ENCODE data around the gene WIPF3.

DNA sequence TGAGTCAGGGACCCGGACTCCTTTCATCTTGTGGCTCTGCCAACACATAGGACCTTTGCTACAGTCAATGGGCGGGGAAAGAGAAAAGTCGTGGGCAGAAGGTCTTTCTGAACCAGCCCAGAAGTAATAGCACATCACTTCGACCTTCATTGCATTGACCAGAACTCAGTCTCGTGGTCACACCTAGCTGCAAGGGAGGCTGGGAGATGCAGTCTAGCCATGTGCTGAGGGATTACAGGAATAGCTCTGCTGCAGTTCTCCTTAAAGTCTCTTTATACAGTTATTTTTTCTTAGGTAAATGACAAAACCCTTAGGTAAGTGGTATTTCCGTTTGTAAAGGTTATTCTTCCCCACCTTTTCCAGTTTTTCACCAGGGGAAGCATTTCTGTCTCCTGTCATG is 25.4 kb downstream of the WIPF3 start:
- TF ChIP-seq, protein P1, sequence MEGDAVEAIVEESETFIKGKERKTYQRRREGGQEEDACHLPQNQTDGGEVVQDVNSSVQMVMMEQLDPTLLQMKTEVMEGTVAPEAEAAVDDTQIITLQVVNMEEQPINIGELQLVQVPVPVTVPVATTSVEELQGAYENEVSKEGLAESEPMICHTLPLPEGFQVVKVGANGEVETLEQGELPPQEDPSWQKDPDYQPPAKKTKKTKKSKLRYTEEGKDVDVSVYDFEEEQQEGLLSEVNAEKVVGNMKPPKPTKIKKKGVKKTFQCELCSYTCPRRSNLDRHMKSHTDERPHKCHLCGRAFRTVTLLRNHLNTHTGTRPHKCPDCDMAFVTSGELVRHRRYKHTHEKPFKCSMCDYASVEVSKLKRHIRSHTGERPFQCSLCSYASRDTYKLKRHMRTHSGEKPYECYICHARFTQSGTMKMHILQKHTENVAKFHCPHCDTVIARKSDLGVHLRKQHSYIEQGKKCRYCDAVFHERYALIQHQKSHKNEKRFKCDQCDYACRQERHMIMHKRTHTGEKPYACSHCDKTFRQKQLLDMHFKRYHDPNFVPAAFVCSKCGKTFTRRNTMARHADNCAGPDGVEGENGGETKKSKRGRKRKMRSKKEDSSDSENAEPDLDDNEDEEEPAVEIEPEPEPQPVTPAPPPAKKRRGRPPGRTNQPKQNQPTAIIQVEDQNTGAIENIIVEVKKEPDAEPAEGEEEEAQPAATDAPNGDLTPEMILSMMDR (IDR thresholded peaks at IDR 0.05): no peak
- TF ChIP-seq POLR2AphosphoS5 (IDR thresholded peaks at IDR 0.05) (no peak), EP300 (IDR thresholded peaks at IDR 0.05) (no peak)

Measured in upper lobe of left lung (tissue), 4 donors.